ENCODE measurements around the gene TUBGCP5. TPM values are rescaled to one million over a fixed set of nuclear protein-coding genes. Genes with fewer than 3 reads are reported as not detected.

Gene TUBGCP5
- total RNA-seq, 2 donors from 2014 or later: 15.8 to 39.6 TPM

DNA sequence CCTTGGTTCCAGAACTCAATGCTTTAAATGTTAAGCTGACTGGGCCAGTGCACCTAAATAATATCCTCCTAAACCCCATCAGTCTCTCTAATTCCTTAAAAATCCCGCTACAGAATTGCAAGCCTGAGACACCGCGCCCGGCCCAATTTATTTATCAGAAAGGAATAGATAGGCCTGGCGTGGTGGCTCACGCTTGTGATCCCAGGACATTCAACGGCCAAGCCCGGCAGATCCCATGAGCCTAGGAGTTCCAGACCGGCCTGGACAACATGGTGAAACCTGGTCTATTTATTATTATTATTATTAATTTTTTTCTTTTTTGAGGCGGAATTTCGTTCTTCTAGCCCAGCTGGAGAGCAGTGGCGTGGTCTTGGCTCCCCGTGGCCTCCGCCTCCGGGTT, 28.0 kb upstream of the TUBGCP5 start:
- TF ChIP-seq, protein P1, sequence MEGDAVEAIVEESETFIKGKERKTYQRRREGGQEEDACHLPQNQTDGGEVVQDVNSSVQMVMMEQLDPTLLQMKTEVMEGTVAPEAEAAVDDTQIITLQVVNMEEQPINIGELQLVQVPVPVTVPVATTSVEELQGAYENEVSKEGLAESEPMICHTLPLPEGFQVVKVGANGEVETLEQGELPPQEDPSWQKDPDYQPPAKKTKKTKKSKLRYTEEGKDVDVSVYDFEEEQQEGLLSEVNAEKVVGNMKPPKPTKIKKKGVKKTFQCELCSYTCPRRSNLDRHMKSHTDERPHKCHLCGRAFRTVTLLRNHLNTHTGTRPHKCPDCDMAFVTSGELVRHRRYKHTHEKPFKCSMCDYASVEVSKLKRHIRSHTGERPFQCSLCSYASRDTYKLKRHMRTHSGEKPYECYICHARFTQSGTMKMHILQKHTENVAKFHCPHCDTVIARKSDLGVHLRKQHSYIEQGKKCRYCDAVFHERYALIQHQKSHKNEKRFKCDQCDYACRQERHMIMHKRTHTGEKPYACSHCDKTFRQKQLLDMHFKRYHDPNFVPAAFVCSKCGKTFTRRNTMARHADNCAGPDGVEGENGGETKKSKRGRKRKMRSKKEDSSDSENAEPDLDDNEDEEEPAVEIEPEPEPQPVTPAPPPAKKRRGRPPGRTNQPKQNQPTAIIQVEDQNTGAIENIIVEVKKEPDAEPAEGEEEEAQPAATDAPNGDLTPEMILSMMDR (IDR thresholded peaks at IDR 0.05): no peak
- H3K9me3 ChIP-seq: no peaks in the 10 kb centered on the region
- H3K4me3 ChIP-seq: no peak overlapping the region
- no peaks in the 10 kb centered on the region for H3K27me3 ChIP-seq (replicated peaks; ENCODE audit: insufficient read depth)
- H3K4me1 ChIP-seq (ENCODE audit: control insufficient read depth in 1 of 2, low read depth in 2 of 2): no peaks in the 10 kb centered on the region
- DNase-seq (ENCODE audit: low spot score) (no peak), ATAC-seq (ENCODE audit: insufficient number of reproducible peaks, low FRiP score, low read depth) (no peak)
- H3K27ac ChIP-seq: no peak overlapping the region
- no peaks in the 10 kb centered on the region for H3K36me3 ChIP-seq

DNA sequence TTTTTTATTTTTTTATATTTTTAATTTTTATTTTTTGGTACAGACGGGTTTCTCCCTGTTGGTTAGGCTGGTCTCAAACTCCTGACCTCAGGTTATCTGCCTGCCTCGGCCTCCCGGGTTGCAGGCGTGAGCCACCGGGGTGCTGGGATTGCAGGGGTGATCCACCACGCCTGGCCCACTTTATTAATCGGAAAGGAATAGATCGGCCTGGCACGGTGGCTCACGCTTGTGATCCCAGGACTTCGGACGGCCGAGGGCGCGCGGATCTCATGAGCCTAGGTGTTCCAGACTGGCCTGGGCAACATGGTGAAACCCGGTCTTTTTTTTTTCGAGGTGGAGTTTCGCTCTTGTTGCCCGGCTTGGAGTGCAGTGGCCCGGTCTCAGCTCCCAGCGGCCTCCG, 26.5 kb upstream of the TUBGCP5 start:
- Histone ChIP-seq H3K36me3 (no peaks in the 10 kb centered on the region), H3K27ac (no peak overlapping the region), H3K27me3 (replicated peaks; ENCODE audit: insufficient read depth) (no peaks in the 10 kb centered on the region), H3K9me3 (no peaks in the 10 kb centered on the region), H3K4me1 (ENCODE audit: control insufficient read depth in 1 of 2, low read depth in 2 of 2) (no peaks in the 10 kb centered on the region), H3K4me3 (no peak overlapping the region)
- DNase-seq (ENCODE audit: low spot score) (no peak), ATAC-seq (ENCODE audit: insufficient number of reproducible peaks, low FRiP score, low read depth) (no peak)
- TF ChIP-seq, protein P1 (IDR thresholded peaks at IDR 0.05): no peak

DNA sequence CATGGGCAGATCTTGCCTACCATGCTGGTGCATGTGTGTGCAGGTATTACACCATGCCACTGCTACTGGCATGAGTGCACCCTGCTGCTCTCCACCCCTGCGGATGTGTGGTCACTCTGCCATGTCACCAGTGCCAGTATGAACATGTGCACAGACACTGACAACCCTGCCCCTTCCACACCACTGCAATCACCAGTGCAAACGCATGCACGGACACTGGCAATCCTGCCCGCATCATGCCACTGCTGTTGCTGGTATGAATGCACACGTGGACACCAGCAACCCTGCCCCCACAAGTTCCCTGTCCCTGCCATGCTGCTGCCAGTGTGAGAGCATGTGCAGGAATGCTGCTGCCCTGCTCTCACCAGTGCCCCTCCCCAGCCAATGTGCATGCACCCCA, 24.8 kb upstream of the TUBGCP5 start:
- Histone ChIP-seq H3K36me3 (no peaks in the 10 kb centered on the region), H3K27ac (no peak overlapping the region), H3K4me1 (ENCODE audit: control insufficient read depth in 1 of 2, low read depth in 2 of 2) (no peaks in the 10 kb centered on the region), H3K4me3 (no peak overlapping the region), H3K9me3 (no peaks in the 10 kb centered on the region), H3K27me3 (replicated peaks; ENCODE audit: insufficient read depth) (no peaks in the 10 kb centered on the region)
- DNase-seq (ENCODE audit: low spot score) (no peak), ATAC-seq (ENCODE audit: insufficient number of reproducible peaks, low FRiP score, low read depth) (no peak)
- TF ChIP-seq, protein P1 (IDR thresholded peaks at IDR 0.05): no peak

DNA sequence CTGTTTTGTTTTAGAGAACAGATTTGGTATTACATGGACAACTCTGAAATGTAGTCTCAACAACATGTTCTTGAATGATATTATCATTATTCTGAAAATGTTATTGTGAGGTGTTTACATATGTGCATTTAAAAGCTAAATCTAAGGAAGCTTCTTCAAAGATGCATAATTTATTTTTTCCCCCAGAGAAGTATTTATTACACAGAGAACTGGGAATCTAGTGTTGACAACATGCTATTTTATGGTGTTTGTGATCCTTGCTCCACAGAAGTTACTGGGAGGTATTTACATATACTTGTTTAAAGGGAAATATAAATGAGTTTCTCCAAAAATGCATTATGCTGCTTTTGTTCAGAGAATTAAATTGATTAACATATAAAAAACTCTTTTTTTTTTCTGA, 18.3 kb upstream of the TUBGCP5 start:
- Histone ChIP-seq H3K36me3 (no peaks in the 10 kb centered on the region), H3K9me3 (no peaks in the 10 kb centered on the region), H3K4me1 (ENCODE audit: control insufficient read depth in 1 of 2, low read depth in 2 of 2) (no peaks in the 10 kb centered on the region), H3K27me3 (replicated peaks; ENCODE audit: insufficient read depth) (no peaks in the 10 kb centered on the region), H3K27ac (no peak overlapping the region), H3K4me3 (no peak overlapping the region)
- ATAC-seq (ENCODE audit: insufficient number of reproducible peaks, low FRiP score, low read depth) (no peak), DNase-seq (ENCODE audit: low spot score) (no peak)
- TF ChIP-seq, protein P1 (IDR thresholded peaks at IDR 0.05): no peak

DNA sequence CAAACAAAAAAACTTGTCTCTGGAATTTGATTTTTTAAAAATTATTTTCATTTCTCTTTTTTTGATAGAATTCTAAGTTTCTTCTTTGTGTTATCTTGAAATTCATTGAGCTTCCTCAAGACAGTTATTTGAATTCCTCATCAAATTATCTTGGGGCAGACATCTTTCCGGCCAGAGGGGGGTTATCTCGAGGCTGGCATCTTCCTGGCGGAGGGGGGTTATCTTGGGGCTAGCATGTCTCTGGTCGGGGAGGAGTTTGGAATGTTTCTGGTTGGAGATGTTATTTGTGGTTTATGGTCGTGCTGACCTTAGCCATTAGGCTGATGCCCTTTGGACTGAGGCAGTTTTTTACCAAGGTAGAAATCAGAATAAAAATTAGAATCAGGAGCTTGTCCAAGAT, 15.9 kb upstream of the TUBGCP5 start:
- ATAC-seq (ENCODE audit: insufficient number of reproducible peaks, low FRiP score, low read depth) (no peak), DNase-seq (ENCODE audit: low spot score) (no peak)
- TF ChIP-seq, protein P1 (IDR thresholded peaks at IDR 0.05): no peak
- no peaks in the 10 kb centered on the region for H3K9me3 ChIP-seq
- no peak overlapping the region for H3K27ac ChIP-seq
- H3K36me3 ChIP-seq: no peaks in the 10 kb centered on the region
- no peaks in the 10 kb centered on the region for H3K4me1 ChIP-seq (ENCODE audit: control insufficient read depth in 1 of 2, low read depth in 2 of 2)
- H3K27me3 ChIP-seq (replicated peaks; ENCODE audit: insufficient read depth): no peaks in the 10 kb centered on the region
- H3K4me3 ChIP-seq: no peak overlapping the region
